CD4-positive, alpha-beta memory T cell (primary cell): ENCODE measurements around the gene NEUROD2. TPM values are rescaled to one million over a fixed set of nuclear protein-coding genes. Genes with fewer than 3 reads are reported as not detected.

Experiments used
- CTCF ChIA-PET: fragments of 350-600 bp; sonication (Branson Sonifier 250); formaldehyde crosslinking; loops from one replicate; lab custom pipeline; 2021; ENCODE audit warnings: inconsistent platforms; ENCODE audit not compliant: partially characterized antibody; lab: Charles Lee
- POLR2A ChIA-PET: fragments of 350-600 bp; sonication (Branson Sonifier 250); formaldehyde crosslinking; loops from one replicate; lab custom pipeline; 2021; ENCODE audit not compliant: partially characterized antibody; lab: Charles Lee
- DNase-seq, 5 donors: peaks; one replicate each; pipeline versions ENCODE4 v3.0.0 to v3.0.0-alpha.2; 2020 to 2022; ENCODE audit warnings: mixed read lengths in 1 of 5
- H3K27ac ChIP-seq: one replicate; pipeline ENCODE4 v1.7.0; 2013; ENCODE audit warnings: low read depth, low read length
- H3K27me3 ChIP-seq: 2 replicates; pipeline ENCODE4 v1.7.0; 2013; ENCODE audit warnings: mild to moderate bottlenecking, low read length, moderate library complexity; ENCODE audit not compliant: insufficient read depth
- H3K36me3 ChIP-seq: 2 replicates; pipeline ENCODE4 v1.7.0; 2013; ENCODE audit warnings: mild to moderate bottlenecking, low read length, moderate library complexity; ENCODE audit not compliant: insufficient read depth
- H3K4me1 ChIP-seq: 2 replicates; pipeline ENCODE4 v1.7.0; 2013; ENCODE audit warnings: mild to moderate bottlenecking, low read length, moderate library complexity; ENCODE audit not compliant: insufficient read depth
- H3K4me3 ChIP-seq, 2 donors: one replicate each; pipeline ENCODE4 v1.7.0; 2013; ENCODE audit warnings: low read length in 2 of 2, mild to moderate bottlenecking in 1 of 2
- H3K9me3 ChIP-seq, 2 donors: one replicate each; pipeline ENCODE4 v1.7.0; 2013; ENCODE audit warnings: low read length in 2 of 2, control low read depth in 1 of 2; ENCODE audit not compliant: control insufficient read depth in 1 of 2
- H3K27ac Mint-ChIP-seq, 7 donors: one replicate each; pipeline ENCODE4 v1.8.0; 2020 to 2021; ENCODE audit warnings: mixed read lengths in 7 of 7, mild to moderate bottlenecking in 6 of 7, inconsistent platforms in 3 of 7, moderate library complexity in 3 of 7
- H3K27me3 Mint-ChIP-seq, 2 donors: one replicate each; pipeline ENCODE4 v1.8.0; 2020 to 2021; ENCODE audit warnings: mixed read lengths in 2 of 2
- H3K36me3 Mint-ChIP-seq, 2 donors: one replicate each; pipeline ENCODE4 v1.8.0; 2020 to 2021; ENCODE audit warnings: mixed read lengths in 2 of 2, inconsistent platforms in 1 of 2, mild to moderate bottlenecking in 1 of 2
- H3K4me1 Mint-ChIP-seq, 4 donors: one replicate each; pipeline ENCODE4 v1.8.0; 2020 to 2021; ENCODE audit warnings: mixed read lengths in 4 of 4, mild to moderate bottlenecking in 1 of 4
- H3K4me3 Mint-ChIP-seq, 8 donors: one replicate each; pipeline ENCODE4 v1.8.0; 2020 to 2021; ENCODE audit warnings: mixed read lengths in 8 of 8, mild to moderate bottlenecking in 7 of 8, moderate library complexity in 6 of 8, inconsistent platforms in 3 of 8
- H3K9me3 Mint-ChIP-seq, 8 donors: one replicate each; pipeline ENCODE4 v1.8.0; 2020 to 2021; ENCODE audit warnings: mixed read lengths in 8 of 8, mild to moderate bottlenecking in 5 of 8, inconsistent platforms in 3 of 8, moderate library complexity in 1 of 8
- intact Hi-C: fragments of 100-400 bp; cut with micrococcal nuclease; formaldehyde crosslinking; loops from one replicate; pipeline ENCODE4 v1.15.1; 2023
- polyA plus RNA-seq, 2 donors: library from polyadenylated mRNA; unstranded; fragments of 300-500 nt; fragmentation: Illumina TruSeq; gene quantifications; one replicate each; pipeline ENCODE4 v1.2.3, GENCODE V29; 2021
- total RNA-seq, 2 experiments: library from RNA; stranded (reverse); gene quantifications; one replicate each; pipeline ENCODE4 v1.2.3, GENCODE V29; 2021

Gene NEUROD2
- total and polyA plus RNA-seq, 4 experiments from 2014 or later = 0.06 TPM; not detected in 3

DNA sequence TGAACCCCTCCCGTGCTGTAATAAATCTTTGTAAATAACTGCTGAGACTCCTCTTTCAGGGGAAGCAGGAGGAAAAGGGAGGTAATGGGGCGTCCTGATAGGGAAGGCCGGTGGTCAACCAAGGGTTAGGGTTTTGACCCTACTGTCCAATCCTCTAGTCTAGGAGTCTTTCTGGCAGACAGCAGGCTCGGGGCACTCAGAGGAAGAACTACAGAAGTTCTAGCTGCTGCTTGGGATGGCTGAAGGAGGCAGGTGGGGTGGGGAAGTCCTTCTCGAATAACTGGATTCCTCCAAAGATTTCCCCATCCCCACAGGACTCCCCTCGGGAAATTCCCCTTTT is 28.8 kb upstream of the NEUROD2 start:
- peak overlapping the region; percentile 84 to 98 (median 95) for H3K27ac Mint-ChIP-seq
- no peaks in the 10 kb centered on the region for H3K9me3 ChIP-seq
- H3K36me3 ChIP-seq = no peaks in the 10 kb centered on the region
- H3K4me3 Mint-ChIP-seq = peak overlapping the region; percentile 92 to 98 (median 96)
- H3K27me3 Mint-ChIP-seq = peaks cover 1 to 6% of the 10 kb centered on the region in 2 donors
- no peaks in the 10 kb centered on the region for H3K9me3 Mint-ChIP-seq
- ChIA-PET CTCF (interaction anchor here (0.6 to 6.9 kb wide), 3 partner anchors 16 to 89 kb away, joined by 3 to 67 read pairs (median 53); no protein-coding TSS in a partner anchor), POLR2A (interaction anchor here (1.0 to 1.3 kb wide), 4 partner anchors 18 to 128 kb away, joined by 3 to 4 read pairs (median 3); partner anchors contain the start of gene MIEN1)
- H3K4me1 Mint-ChIP-seq = peaks cover 31 to 56% (median 44%) of the 10 kb centered on the region in 4 donors
- peak overlapping the region; percentile 97 for H3K27ac ChIP-seq
- DNase-seq = no peak
- peaks cover 55% of the 10 kb centered on the region for H3K4me1 ChIP-seq
- H3K4me3 ChIP-seq = peak overlapping the region; percentile 42 to 86
- H3K27me3 ChIP-seq = no peaks in the 10 kb centered on the region
- intact Hi-C loops = loop anchor here (5.0 kb wide), 3 partner anchors 51 to 346 kb away; partner anchors contain the start of genes IKZF3, PGAP3 and PSMD3
- H3K36me3 Mint-ChIP-seq = peaks cover 0 to 9% of the 10 kb centered on the region in 2 donors

DNA sequence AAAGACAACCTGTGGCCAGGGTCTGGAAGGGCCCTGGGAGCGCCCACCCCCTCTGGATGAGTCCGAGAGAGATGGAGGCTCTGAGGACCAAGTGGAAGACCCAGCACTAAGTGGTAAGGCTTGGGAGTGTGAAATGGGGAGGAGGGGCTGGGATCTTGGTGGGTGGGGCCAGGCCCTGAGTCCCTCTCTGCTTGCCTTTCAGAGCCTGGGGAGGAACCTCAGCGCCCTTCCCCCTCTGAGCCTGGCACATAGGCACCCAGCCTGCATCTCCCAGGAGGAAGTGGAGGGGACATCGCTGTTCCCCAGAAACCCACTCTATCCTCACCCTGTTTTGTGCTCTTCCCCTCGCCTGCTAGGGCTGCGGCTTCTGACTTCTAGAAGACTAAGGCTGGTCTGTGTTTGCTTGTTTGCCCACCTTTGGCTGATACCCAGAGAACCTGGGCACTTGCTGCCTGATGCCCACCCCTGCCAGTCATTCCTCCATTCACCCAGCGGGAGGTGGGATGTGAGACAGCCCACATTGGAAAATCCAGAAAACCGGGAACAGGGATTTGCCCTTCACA is 28.0 kb upstream of the NEUROD2 start:
- POLR2A ChIA-PET = interaction anchor here (1.3 to 1.6 kb wide), 4 partner anchors 12 to 129 kb away, joined by 3 to 6 read pairs (median 4); partner anchors contain the start of gene MIEN1
- H3K4me3 Mint-ChIP-seq = peak overlapping the region in 7 of 8 donors; percentile 20 to 96 (median 47)
- no peaks in the 10 kb centered on the region for H3K27me3 ChIP-seq
- intact Hi-C loops = loop anchor here (5.0 kb wide), 3 partner anchors 52 to 347 kb away; partner anchors contain the start of genes IKZF3, PGAP3 and PSMD3
- H3K9me3 Mint-ChIP-seq = no peaks in the 10 kb centered on the region
- H3K27ac ChIP-seq = peak overlapping the region; percentile 97
- CTCF ChIA-PET = interaction anchor here (1.1 to 6.9 kb wide), 10 partner anchors 8 to 96 kb away, joined by 3 to 114 read pairs (median 8); partner anchors contain the start of genes MIEN1, PGAP3 and PPP1R1B
- no peaks in the 10 kb centered on the region for H3K36me3 ChIP-seq
- H3K4me3 ChIP-seq = no peak overlapping the region
- H3K4me1 ChIP-seq = peaks cover 47% of the 10 kb centered on the region
- peaks cover 3 to 9% of the 10 kb centered on the region in 2 donors for H3K27me3 Mint-ChIP-seq
- peaks cover 29 to 47% (median 41%) of the 10 kb centered on the region in 4 donors for H3K4me1 Mint-ChIP-seq
- no peaks in the 10 kb centered on the region for H3K9me3 ChIP-seq
- peak overlapping the region; percentile 29 to 98 (median 95) for H3K27ac Mint-ChIP-seq
- peaks cover 0 to 7% of the 10 kb centered on the region in 2 donors for H3K36me3 Mint-ChIP-seq
- peak in 1 of 5 donors; percentile 34 for DNase-seq

GRCh38 chr17:39634384-39634871 is 26.7 kb upstream of the NEUROD2 start:
- H3K27me3 Mint-ChIP-seq = peaks cover 3 to 11% of the 10 kb centered on the region in 2 donors
- H3K4me3 ChIP-seq = no peak overlapping the region
- H3K4me1 ChIP-seq = peaks cover 36% of the 10 kb centered on the region
- H3K9me3 Mint-ChIP-seq = no peaks in the 10 kb centered on the region
- no peaks in the 10 kb centered on the region for H3K27me3 ChIP-seq
- H3K27ac Mint-ChIP-seq = peak overlapping the region; percentile 38 to 66 (median 44)
- intact Hi-C loops = no loop called here
- peak overlapping the region in 2 of 8 donors; percentile 1 to 9 for H3K4me3 Mint-ChIP-seq
- DNase-seq = peak; percentile 37 to 58 (median 47)
- H3K4me1 Mint-ChIP-seq = peaks cover 21 to 37% (median 31%) of the 10 kb centered on the region in 4 donors
- no peaks in the 10 kb centered on the region for H3K9me3 ChIP-seq
- H3K36me3 Mint-ChIP-seq = peaks cover 0 to 7% of the 10 kb centered on the region in 2 donors
- H3K36me3 ChIP-seq = no peaks in the 10 kb centered on the region
- CTCF ChIA-PET = interaction anchor here (0.5 to 6.4 kb wide), 18 partner anchors 10 to 307 kb away, joined by 3 to 114 read pairs (median 6); partner anchors contain the start of genes MIEN1, PGAP3 and PPP1R1B
- POLR2A ChIA-PET = interaction anchor here (0.9 to 1.6 kb wide), 6 partner anchors 11 to 173 kb away, joined by 3 to 6 read pairs (median 4); partner anchors contain the start of genes CDK12 and PGAP3
- no peak overlapping the region for H3K27ac ChIP-seq

DNA sequence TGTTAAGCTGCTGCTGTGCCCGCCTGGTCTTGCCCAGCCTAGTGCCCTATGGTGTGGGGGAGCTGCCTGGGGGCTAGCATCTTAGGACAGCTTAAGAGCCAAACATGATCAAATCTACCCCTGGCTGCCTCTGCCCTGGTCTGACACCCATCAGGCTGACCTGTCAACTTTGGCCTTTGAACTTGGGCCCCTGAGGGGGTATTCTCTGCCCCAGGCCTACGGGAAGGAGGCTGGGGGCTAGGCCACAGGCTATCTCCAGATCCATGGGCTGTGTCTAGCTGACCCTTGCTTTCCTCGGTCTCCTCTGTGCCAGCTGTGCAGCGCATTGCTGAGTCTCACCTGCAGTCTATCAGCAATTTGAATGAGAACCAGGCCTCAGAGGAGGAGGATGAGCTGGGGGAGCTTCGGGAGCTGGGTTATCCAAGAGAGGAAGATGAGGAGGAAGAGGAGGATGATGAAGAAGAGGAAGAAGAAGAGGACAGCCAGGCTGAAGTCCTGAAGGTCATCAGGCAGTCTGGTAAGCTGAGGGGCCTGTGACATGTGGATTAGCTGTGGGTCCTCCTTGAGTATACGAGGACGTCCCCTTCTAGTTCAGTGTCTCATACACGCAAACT is 26.0 kb upstream of the NEUROD2 start:
- intact Hi-C loops = no loop called here
- Mint-ChIP-seq H3K36me3 (peaks cover 0 to 7% of the 10 kb centered on the region in 2 donors), H3K27me3 (peaks cover 4 to 12% of the 10 kb centered on the region in 2 donors), H3K27ac (peak overlapping the region in 2 of 7 donors; percentile 66 to 88), H3K4me3 (no peak overlapping the region), H3K4me1 (peaks cover 17 to 29% (median 24%) of the 10 kb centered on the region in 4 donors), H3K9me3 (no peaks in the 10 kb centered on the region)
- no peaks in the 10 kb centered on the region for H3K36me3 ChIP-seq
- ChIA-PET POLR2A (interaction anchor here (1.1 to 1.3 kb wide), 2 partner anchors 12 to 173 kb away, joined by 3 read pairs; partner anchors contain the start of gene CDK12), CTCF (interaction anchor here (0.7 to 6.4 kb wide), 12 partner anchors 10 to 307 kb away, joined by 3 to 114 read pairs (median 8); partner anchors contain the start of genes PGAP3, PNMT and PPP1R1B)
- no peak overlapping the region for H3K27ac ChIP-seq
- H3K4me1 ChIP-seq = peaks cover 29% of the 10 kb centered on the region
- no peak overlapping the region for H3K4me3 ChIP-seq
- peak in 1 of 5 donors; percentile 23 for DNase-seq
- H3K9me3 ChIP-seq = no peaks in the 10 kb centered on the region
- H3K27me3 ChIP-seq = no peaks in the 10 kb centered on the region

DNA sequence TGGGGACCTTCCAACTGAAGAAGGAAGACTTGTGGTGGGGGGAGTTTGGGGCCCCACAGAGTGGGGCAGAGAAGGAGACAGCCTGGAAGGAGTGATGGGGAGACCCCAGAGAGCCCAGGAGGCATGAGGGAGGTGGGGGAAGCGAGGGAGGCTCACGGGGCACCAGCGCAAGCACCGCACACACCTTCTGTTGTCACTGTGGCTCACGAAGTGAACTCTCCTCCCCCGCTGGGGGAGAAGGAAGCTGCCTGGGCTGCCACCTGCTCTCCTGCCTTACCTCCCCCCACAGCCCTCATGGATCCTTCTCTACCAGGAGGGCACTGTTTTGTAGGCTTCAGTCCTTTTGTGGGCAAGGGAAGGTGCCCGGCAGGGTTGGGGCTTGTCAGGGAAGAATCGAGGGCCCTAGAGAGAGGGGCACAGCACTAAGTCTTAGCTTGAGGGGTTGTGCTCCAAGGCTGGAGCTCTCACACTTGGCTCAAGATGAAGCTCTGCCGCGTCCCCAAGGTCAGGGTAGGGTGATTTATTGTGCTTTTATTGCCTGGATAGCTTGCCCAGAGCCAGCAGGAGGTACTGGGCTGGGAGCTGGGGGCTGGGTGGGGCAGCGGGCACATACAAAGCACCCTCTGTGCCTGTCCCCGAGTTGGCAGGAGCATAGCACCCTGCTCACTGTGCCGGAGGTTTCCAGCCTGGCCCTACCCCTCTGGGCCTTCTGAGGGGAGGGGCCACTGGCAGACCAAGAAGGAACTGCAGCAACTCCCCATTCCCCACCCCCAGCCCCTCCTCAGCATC is 24.6 kb upstream of the NEUROD2 start:
- ChIA-PET CTCF (interaction anchor here (1.7 to 6.4 kb wide), 5 partner anchors 9 to 37 kb away, joined by 5 to 114 read pairs (median 8); partner anchors contain the start of genes PNMT and PPP1R1B), POLR2A (no interaction called here)
- Mint-ChIP-seq H3K36me3 (peaks cover 0 to 1% of the 10 kb centered on the region in 2 donors), H3K27ac (peak overlapping the region in 1 of 7 donors; percentile 10), H3K9me3 (no peaks in the 10 kb centered on the region), H3K4me3 (no peak overlapping the region), H3K4me1 (peaks cover 4 to 16% (median 11%) of the 10 kb centered on the region in 4 donors), H3K27me3 (peaks cover 10 to 19% of the 10 kb centered on the region in 2 donors)
- intact Hi-C loops = no loop called here
- Histone ChIP-seq H3K4me3 (no peak overlapping the region), H3K4me1 (peaks cover 17% of the 10 kb centered on the region), H3K36me3 (no peaks in the 10 kb centered on the region), H3K27me3 (peaks cover 4% of the 10 kb centered on the region), H3K9me3 (no peaks in the 10 kb centered on the region), H3K27ac (no peak overlapping the region)
- no peak for DNase-seq

- no peaks in the 10 kb centered on the region for H3K36me3 Mint-ChIP-seq
- Histone ChIP-seq H3K4me3 (no peak overlapping the region), H3K27ac (no peak overlapping the region), H3K27me3 (peaks cover 9% of the 10 kb centered on the region), H3K9me3 (no peaks in the 10 kb centered on the region), H3K4me1 (peaks cover 18% of the 10 kb centered on the region), H3K36me3 (no peaks in the 10 kb centered on the region)
- ChIA-PET POLR2A (interaction anchor here (1.1 kb wide), 1 partner anchor 40 kb away, joined by 3 read pairs; no protein-coding TSS in a partner anchor), CTCF (interaction anchor here (1.1 to 6.4 kb wide), 3 partner anchors 8 to 122 kb away, joined by 3 to 114 read pairs (median 3); partner anchors contain the start of gene PPP1R1B)
- intact Hi-C loops = no loop called here
- H3K4me1 Mint-ChIP-seq = peaks cover 5 to 15% (median 8%) of the 10 kb centered on the region in 4 donors
- H3K4me3 Mint-ChIP-seq = no peak overlapping the region
- peak overlapping the region in 1 of 7 donors; percentile 68 for H3K27ac Mint-ChIP-seq
- H3K9me3 Mint-ChIP-seq = no peaks in the 10 kb centered on the region
- H3K27me3 Mint-ChIP-seq = peaks cover 11 to 22% of the 10 kb centered on the region in 2 donors
- no peak for DNase-seq
Measured at GRCh38 chr17:39631403-39631802, 23.7 kb upstream of the NEUROD2 start.
